GM12873 (cell line): ENCODE results near the gene SLC30A1.

Experiments used
- TF ChIP-seq, protein P1 (sequence below): IDR thresholded peaks from 2 replicates; pipeline ENCODE4 v1.5.1; 2012; ENCODE audit warnings: low read depth, mild to moderate bottlenecking, moderate library complexity, low read length, control low read depth; ENCODE audit not compliant: insufficient read depth; ENCODE audit errors: missing control alignments

The SLC30A1 gene

DNA sequence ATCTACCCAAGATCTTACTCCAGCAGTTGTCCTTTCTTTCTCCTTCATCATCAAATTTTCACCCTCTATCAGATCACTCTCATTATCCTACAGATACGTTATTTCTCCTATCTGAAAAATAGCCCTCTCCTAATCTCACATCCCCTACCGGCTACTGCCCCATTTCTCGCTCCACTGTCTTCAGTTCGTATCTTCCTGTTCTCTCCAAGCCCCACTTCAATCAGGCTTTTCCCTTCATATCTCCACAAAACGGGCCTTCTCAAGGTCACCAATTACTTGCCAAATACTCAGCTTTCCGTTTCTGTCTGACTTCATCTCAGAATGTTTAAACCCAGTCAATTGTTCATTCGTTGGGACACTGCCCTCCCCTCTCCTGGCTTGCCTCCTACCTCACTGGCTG lies 32.4 kb downstream of the SLC30A1 start:
- TF ChIP-seq, protein P1, sequence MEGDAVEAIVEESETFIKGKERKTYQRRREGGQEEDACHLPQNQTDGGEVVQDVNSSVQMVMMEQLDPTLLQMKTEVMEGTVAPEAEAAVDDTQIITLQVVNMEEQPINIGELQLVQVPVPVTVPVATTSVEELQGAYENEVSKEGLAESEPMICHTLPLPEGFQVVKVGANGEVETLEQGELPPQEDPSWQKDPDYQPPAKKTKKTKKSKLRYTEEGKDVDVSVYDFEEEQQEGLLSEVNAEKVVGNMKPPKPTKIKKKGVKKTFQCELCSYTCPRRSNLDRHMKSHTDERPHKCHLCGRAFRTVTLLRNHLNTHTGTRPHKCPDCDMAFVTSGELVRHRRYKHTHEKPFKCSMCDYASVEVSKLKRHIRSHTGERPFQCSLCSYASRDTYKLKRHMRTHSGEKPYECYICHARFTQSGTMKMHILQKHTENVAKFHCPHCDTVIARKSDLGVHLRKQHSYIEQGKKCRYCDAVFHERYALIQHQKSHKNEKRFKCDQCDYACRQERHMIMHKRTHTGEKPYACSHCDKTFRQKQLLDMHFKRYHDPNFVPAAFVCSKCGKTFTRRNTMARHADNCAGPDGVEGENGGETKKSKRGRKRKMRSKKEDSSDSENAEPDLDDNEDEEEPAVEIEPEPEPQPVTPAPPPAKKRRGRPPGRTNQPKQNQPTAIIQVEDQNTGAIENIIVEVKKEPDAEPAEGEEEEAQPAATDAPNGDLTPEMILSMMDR: no peak

DNA sequence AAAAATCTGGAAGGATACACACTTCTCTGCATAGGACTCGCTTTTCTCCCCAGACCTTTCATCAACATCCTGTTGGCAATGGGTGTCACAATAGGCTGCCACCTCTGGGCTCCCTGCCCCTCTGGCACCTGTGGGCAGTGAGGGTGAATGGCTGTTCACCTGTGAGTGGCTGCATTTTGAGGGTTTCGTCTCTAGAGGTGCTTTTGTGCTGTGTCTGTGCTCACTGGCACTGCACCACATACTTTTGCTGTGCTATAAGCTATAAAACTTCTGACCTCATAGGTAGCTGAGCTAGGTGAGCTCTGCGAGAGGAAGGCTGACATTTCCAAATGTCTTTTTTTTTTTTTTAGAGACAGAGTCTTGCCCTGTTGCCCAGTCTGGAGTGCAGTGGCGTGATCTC lies 35.9 kb downstream of the SLC30A1 start:
- TF ChIP-seq, protein P1: no peak

DNA sequence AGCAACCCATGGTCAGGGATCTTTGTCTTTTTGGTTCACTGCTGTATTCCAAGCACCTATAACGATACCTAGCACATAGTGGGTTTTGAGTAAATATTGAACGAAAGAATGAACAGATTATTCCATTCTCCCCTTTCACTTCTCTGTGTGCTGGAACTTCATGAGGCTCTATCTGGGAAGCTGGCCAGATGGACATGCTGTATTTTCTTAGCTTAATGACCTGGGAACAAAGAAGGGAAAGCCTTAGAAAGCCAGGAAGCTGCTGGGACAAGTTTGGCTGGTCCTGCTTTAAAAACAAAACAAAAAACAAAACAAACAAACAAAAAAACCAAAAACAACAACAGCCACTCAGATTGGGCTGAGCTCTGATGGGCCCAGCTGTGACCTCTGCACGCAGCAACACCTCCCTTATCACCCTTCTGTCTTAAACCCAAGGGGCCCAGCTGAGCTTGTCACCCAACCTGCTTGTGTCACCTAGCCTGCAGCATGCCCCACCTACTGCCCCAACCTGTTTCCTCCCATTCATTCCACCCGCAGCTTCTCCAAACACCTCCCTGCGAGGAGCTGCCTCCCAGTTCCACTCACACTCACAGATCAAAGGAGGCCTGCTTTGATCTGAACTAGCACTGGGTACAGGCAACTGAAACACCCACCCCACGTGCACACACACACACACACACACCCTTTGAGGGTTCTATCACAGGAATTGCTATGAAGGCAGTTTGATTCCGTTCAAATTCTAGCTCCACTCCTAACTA lies 37.1 kb downstream of the SLC30A1 start:
- TF ChIP-seq, protein P1: no peak

DNA sequence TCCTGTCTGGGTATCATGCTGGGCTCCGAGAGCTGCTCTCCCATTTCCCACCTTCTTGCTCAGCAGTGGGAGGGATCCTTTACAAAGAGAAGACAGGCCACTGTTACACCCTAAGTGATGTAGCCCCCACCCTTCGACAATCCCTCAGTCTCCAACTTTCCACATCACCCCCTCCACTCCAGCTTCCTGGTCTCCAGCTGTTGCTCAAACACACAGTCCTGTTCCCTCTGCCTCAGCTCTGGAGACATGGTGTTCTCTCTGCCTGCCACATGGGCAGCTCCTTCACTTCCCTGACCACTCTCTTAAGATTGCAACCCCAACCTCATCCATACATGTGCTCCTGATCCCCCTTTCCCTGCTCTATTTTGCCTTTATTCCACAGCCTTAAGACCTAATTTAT lies 37.7 kb downstream of the SLC30A1 start:
- TF ChIP-seq, protein P1: no peak

DNA sequence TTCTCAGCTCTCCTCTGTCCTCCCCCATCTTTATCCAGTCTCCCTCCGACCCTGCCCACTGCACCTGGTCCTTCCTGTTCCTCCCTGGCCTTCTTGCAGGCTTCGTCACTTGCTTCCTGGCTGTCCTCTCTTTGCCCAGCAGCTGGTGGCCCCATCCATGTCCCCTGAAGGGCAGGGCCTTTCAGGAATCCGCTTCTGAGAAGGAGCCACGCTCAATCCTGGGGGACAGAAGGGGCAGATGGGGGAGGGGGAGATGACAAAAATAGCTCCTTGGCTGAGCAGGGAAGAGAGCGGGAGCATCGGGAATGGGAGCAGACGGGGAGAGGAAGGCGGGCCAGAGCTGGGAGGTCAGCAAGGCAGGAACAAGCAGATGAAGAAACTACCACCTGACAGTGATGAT lies 40.7 kb downstream of the SLC30A1 start:
- TF ChIP-seq, protein P1: no peak

DNA sequence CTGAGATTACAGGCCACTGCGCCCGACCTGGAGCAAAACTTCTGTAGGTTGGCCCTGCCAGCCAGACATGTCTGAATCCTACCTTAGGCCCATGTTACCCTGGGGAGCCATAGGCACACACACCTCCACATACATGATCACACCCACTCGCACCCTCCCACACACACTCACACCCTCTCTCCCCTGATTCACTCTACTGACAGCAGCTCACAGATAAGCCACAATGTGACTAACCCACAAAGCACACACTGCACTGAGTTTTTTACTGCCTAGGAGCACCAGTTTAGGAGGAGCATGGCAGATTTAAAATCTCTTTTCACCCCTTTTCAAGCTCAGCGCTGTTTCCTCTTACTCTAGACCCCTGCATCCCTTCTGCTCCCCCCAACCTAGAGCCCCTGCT lies 41.7 kb downstream of the SLC30A1 start:
- TF ChIP-seq, protein P1: no peak

DNA sequence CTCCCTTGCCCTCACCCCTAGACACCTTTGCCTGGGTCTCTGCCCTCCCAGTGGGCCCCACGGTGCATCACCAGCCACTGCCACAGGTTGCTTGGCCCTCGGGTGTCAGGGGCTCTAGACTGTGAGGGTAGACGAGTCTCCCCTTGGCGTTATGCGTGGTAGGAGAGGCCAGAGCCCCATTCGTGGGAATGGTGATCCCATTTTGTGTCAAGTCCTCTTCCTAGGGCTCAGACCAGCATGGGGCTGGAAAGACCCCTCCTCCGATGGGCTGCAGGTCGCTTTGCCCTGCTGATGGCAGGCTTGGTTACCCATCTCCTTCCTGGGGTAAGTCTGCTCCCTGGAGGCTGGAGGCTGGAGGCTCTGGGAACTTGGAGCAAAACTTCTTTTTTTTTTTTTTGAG lies 42.4 kb downstream of the SLC30A1 start:
- TF ChIP-seq, protein P1: no peak
